Ammon's horn (tissue), 1 donor: ENCODE measurements around the gene COL4A2.

ENCODE experiments used
- DNase-seq: peaks from one replicate; pipeline ENCODE4 v3.0.0-alpha.2; 2016; ENCODE audit warnings: low spot score

COL4A2 gene

DNA sequence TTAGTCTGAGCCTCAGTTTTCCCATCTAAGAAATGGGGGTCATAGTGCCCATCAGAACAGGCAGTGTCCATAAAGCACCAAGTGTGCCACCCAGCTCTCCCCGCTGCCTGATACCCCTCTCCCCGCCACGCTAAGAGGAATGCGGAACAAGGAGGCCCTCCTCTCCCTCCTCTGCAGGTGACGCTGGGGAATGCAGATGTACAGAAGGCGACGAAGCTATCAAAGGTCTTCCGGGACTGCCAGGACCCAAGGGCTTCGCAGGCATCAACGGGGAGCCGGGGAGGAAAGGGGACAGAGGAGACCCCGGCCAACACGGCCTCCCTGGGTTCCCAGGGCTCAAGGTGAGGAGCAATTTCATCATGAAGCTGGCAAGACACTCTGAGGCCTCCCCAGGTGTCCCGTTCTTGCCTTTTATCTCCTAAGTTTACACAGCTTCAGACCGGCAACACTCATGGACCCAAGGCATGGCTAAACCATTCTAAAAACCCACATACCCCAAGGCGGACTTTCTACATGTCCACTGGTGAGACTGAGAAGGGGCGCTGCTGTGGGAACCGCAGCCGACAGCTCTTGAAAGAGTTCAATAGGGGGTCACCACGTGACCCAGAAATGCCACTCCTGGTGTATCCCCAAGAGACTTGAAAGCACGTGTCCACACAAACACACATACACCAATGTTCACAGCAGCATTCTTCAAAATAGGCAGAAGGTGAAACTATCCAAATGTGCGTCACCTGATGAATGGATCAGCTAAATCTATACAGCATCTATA, 151.7 kb downstream of the COL4A2 start:
- DNase-seq, result no peak

DNA sequence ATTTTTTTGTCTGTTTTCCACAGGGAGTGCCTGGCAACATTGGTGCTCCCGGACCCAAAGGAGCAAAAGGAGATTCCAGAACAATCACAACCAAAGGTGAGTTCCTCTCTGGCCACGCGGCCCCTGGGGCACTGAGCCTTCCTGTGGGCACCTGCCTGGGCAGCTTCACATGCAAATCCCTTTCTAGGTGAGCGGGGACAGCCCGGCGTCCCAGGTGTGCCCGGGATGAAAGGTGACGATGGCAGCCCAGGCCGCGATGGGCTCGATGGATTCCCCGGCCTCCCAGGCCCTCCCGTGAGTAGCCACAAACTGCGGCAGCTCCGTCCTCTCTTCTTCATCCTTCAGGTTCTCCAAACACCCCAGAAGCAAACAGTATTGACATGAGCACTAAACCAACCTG, 155.0 kb downstream of the COL4A2 start:
- no peak for DNase-seq

DNA sequence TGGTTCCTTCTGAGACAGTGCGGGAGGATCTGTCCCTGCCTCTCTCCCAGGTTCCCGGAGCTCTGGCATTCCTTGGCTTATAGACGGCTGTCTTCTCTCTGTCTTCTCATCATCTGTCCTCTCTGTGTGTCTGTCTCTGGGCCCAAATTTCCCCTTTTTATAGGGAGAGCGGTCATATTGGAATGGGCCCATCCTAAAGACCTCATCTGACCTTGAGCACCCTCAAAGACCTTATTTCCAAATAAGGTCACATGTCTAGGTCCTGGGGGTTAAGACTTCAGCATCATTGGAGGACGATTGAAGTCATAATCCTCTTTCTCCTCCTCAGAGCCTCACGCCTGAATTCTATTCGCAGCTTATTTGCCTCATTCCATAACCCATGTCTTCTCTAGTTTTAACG, 156.1 kb downstream of the COL4A2 start:
- DNase-seq, result no peak

DNA sequence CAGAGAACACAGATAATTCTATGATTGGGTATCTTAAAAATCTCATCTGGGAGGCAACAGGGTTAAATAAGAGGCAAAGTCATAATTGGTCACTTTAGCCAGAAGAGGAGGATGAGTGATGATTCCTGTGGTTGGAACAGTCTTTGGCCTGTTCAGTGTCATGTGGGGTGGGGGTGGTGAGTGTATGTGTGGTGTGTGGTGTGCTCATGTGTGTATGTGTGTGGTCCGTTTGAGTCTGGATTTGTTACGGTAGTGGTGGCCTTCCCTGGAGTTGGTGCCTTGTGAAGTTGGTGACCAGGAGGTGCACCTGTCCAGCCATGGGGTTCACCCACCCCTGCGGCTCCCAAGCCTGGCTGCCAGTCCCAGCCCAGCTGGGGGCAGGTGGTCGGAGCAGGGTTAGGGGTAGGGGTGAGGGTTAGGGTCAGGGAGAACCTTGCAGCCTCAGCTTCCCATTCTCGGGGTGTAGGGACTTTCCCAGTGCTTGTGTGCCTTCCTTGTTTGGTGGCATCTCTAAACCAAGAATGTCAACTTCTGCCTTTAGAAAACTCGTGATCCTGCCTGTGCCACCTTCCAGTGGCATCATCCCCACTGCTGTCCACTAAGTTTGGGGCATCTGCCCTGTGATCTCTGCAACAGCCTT, 156.9 kb downstream of the COL4A2 start:
- peak; percentile 44 for DNase-seq

DNA sequence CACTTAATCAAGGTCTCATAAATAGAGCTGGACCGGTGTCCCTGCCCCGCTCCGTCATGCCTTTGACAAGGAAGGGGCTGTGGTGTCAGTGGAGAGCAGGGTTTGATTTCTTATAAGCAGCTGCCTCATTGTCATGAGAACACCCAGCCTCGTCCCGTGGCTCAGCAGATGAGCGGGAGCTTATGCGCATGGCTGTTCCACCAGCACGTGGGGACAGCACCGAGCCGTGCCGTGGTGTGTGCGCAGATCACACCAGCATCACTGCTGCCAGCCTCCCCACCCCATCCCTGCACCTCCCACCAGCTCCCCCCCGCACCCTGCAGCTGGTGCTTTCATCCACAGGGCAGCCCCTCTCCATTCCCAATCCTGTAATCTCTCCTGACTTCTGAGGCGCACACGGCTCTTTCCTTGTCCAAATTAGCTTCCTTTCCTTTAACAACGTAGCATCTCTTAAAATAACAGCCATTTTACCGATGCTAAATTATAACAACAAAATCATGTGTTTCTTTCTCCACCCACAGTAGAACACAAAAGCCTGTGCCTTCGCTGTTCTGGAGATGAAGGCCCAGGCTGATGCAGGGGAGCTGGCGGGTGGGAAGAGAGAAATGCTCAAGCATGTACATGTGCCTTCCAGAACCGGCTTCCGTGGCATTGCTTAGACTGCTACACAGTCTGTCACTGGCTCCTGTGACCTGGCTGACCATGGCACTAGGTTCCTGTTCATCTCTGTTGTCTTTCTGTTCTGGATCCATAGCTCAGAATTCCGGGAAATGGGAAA, 157.7 kb downstream of the COL4A2 start:
- DNase-seq, result peak; percentile 61

DNA sequence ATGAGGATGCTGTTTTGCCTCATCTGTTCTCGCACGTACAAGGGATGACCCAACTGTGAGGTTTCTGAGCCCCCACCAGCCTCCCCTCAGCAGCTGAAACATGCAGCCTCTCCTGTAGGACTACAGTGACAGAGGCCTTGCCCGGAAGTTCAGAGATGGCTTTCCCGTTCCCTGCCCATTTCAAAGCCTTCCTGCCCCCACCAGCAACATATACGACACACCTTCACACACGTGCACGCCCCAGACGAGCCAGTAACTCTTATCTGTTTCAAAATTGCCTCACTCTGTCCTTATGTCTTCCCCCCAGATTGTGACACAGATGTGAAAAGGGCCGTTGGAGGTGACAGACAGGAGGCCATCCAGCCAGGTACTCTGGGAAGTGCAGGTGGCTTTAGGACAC, 158.6 kb downstream of the COL4A2 start:
- no peak for DNase-seq

DNA sequence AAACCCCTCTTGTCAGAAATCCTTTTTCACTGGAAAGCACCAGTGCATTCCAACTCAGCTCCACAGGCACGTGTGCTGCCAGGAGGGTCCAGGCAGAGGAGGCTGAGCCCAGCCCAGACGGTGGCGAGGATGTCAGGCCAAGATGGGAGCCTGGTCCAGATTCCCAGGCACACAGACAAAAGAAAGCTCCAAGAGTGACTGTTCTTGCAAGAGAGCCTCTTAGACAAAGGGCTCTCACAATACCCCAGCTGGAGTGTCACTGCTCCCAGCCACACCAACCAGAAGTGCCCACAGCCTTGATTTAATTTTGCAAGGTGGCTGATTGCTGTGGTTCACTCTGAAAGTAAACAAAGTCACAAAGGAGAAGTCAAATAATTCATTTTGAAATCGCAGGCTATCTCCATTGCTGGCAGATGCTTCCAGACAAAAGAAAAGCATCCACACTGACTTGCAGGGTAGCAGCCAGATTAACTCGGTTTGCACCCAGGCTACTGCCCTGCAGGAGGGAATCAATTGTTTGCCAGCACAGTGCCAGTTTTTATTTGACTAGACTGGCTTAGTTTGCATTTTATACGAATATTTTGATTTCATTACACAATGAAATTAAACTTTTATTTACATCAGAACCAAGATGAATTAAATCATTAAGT, 159.3 kb downstream of the COL4A2 start:
- DNase-seq, result no peak

DNA sequence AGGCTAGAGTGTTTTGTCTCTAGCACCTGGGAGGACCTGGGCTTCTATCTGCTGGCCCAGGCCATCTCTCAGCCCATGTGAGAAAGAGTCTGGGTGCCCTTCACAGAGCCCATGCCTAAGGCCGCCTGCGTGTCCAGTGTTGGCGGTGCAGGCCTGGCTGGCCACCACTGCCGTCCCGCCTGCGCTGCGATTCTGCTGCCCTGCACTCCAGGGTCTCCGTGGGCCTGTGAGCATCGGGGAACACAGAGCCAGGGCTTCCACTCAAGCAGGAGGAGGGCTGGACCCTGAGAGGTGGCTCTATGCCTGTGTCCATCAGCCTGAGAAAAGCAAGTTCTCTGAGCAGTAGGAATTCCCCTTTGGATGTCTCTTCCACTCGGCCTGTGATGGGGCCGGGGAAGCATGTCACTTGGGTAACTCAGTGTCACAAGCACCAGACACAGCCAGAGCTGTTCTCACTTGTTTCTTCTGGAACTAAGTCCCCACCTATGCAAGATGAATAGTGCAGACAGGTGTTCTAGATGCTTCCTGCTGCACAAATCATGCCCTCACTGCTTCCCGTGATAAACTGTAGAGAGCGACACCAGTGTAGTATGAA, 160.5 kb downstream of the COL4A2 start:
- DNase-seq, result no peak

DNA sequence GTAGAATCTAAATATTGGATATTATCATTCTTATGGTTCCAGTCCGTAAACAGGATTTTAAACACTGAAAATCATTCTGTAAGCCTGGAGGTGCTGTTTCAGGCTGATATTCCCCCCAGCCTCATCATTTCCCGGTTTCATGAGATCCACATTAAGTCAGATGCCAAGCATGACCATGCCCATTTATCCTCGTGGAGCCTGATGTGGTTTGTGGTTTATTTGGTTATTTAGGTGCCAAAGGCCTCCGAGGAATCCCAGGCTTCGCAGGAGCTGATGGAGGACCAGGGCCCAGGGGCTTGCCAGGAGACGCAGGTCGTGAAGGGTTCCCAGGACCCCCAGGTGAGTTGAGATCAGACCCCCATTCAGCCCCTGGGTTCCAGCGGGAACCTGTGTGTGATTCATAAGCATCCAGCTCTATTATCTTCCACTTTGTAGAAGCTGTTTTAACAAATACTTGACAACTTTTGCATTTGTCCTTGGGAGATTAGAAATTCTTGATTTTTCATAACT, 162.0 kb downstream of the COL4A2 start:
- no peak for DNase-seq

DNA sequence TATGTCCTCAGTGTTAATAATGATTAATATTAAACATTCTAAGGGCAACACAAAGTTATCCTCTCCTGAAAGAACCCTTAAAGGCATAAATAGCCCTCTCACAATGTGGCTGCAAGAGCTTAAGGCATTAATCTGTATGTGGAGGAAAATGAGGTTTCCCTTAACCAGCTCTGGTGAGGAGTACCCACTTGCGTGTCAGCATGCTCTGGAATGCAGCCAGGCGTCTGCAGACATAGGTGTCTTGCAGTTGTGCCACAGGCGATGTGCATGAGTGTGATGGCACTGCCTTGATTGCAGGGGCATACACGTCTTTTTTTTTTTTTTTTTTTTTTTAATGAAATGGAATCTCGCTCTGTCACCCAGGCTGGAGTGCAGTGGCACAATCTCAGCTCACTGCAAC, 162.5 kb downstream of the COL4A2 start:
- no peak for DNase-seq

DNA sequence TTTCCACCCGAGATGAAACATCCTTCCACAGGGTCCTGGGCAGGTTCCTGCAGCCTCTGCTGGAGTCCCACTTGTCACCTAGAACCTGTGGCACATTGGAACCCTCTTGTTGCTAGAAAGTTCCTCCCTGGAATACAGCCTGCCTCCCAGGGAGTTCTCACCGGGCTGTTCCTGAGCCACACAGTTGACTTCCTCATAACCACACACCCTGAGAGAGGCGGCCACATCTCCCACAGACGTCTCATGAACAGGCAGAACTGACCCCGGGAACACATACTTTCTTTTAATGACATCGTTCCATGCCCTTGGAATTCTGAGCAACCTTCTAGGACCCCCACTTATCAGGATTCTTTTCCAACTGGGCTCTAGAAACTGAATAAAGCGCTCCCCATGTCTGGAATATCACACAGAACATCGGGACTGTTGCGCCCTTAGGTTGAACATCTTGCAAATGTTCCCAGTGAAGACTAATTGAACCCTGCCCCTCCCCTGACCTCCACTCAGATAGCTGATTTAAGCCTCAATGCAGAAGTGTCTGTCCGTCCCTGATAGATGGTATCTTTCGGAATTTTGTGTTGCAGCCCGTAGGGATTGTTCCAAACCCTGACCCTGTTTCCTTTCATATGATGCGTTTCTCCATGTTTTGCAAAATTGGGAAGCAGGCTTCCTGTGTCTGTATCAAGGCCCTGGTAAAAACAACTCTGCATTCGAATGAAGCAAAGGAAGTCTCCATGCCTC, 163.4 kb downstream of the COL4A2 start:
- no peak for DNase-seq

DNA sequence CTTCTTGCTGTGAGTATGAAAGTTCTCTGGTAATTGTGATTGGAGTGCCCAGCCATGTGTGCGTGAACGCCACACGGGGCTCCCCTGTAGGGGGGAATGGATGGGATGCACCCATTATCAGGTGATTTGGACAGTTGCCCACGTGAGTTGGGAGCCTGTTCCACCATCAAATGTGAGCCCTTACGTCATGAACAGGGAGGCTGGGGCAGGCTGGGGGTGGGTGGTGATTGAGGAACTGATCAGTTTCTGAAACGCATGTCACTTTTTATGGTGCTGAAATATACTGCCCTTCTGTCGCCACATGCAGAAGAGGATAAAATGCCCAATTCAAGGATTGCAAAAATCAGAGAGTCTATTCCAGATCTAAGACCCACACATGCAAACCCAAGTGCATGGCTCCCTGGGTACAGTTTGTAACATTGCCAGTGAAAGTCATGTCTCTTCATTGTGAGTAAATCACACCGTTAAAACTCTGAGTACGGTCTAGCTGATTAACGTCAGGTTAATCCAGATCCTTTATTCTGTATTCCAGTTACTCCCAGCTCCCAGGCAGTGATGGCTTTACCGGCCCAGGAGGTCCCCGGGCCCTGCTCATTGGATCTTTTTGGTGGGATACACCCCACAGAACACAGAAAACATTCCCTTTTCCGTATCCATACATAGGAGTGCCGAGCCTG, 164.2 kb downstream of the COL4A2 start:
- DNase-seq, result no peak

DNA sequence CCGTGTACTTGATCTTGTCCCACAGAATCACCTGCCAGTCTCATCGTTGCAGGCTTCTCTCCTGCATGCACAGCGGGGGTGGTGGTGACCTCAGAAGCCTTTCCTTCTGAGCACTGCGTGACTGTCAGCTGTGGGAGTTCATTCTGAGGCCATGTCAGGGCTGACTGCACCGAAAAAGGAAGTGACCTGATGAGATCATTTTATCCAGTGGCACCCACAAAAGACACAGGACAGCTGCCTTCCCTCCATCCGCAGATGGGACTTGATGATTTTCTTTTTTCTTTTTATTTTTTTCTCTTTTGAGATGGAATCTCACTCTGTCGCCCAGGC, 164.7 kb downstream of the COL4A2 start:
- peak; percentile 73 for DNase-seq

DNA sequence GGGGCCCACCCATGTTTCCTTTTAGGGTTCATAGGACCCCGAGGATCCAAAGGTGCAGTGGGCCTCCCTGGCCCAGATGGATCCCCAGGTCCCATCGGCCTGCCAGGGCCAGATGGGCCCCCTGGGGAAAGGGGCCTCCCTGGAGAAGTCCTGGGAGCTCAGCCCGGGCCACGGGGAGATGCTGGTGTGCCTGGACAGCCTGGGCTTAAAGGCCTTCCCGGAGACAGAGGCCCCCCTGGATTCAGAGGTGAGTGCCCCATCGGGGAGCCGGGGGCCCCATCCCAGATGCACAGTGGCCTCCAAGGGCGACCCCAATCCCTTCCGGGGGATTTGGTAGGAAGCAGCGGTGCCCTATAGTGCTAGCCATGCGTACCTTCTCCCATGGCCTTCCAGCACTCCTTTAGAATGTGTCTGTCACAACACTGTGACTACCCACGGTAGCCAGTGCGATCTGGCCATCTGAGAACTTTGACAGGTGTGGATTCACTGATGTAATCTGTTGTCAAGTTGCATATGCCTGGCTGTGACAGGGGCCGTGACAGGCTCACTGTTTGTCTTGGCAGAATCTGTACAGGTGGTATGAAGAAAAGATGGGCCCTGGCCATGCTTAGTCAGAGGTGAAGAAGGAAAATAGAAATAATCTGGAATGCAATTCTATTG, 165.9 kb downstream of the COL4A2 start:
- no peak for DNase-seq

DNA sequence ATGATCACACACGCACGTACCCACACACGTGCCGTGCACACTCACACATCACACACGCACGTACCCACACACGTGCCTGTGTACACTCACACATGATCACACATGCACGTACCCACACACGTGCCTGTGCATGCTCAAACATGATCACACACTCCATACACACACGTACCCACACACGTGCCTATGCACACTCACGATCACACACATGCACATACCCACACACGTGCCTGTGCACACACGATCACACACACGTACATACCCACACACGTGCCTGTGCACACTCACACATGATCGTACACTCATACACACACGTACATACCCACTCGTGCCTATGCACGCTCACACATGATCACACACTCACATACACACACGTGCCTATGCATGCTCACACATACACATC, 167.6 kb downstream of the COL4A2 start:
- no peak for DNase-seq

DNA sequence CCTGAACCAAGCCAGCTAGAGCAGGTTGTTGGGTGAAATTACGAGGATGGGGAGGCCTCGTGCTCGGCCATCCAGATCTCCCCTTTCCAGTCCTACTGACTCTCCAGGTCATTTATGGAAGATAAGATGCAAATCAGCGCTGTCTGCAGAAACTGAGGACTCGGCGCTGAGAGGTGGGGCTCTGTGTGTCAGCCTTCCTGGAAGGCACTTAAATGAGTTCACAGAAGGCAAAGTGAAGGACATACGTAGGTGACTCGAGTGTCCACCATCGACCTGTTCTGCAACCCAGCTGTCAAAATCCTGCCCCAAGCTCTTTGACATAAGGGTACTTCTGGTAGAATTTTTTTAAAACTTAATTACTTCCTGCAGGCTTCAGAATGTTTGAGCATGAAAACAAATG, 168.0 kb downstream of the COL4A2 start:
- DNase-seq, result no peak

DNA sequence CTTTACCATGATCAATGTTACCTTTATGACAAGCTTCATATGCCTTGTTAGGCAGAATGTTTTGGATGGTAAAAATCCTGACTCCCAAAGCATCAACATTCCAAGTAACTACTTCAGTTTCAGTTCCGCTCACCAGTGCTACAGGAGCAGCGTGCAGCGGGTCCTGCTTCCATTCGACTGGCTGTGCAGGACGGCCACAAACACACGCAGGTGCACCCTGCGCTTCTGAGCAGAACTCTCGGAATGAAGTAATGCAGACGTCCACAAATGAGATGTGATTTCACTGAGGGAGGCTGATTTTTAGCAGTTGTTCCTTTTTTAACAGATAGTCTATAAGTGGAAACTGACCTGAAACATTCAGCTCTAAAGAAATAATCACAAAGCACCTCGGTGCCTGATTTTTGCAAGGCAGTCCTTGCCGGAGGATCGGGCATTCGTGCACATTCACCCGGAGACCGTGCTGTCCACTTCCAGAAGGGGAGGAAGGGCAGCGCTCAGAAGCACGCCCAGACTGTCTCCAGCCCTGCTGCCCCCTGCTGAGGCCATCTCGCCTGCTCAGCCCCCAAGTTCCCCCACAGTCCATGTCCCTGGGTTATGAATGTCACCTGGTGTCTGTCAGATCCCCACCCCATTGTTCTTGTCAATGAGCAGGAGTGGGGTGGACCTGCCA, 168.6 kb downstream of the COL4A2 start:
- no peak for DNase-seq

DNA sequence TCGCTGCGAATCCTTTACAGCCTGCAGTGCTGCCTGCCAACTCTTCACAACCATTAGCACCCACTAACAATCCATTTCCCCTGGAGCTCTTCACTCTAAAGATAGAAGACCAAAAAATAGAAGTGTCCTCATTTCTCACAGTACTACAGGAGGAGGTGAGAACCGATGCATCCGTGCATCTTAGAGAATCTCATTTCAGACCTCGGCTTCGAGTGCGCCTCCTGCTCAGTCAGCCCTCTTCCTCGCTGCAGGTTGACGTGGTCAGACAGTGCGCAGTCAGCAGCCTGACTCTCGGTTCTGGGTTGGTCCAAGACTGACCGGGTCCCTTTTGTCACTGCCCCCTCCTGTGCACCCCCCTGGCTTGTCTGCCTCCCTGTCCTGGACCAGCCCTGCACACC, 169.1 kb downstream of the COL4A2 start:
- DNase-seq, result no peak

DNA sequence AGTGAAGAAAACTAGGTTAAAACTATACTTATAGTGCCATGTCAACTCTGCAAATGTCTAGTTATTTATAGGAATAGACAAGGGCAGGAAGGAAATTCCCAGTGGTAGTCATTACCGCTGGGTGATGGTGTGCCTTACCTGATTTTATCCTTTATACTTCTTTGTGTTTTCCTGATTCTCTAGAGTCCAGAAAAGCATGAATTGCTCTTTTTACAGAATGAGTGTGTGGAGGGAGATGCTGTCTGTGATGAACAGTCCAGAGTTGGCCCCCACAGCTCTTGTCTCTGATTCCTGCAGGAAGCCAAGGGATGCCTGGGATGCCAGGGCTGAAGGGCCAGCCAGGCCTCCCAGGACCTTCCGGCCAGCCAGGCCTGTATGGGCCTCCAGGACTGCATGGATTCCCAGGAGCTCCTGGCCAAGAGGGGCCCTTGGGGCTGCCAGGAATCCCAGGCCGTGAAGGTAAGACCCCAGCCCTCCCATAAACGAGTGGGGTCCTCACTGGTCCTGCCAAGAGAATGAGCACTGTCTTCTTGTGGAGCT, 170.7 kb downstream of the COL4A2 start:
- DNase-seq, result no peak
